DMS79 treated with DMSO at 0.1 percent for 48 hours (cell line): ENCODE measurements around the gene ALKBH2.

ENCODE experiments used
- DNase-seq: peaks from one replicate; lab custom pipeline; 2025; lab: John Stamatoyannopoulos, UW

The ALKBH2 gene

GRCh38 chr12:109093022-109093918 is at the start of gene ALKBH2:
ALKBH2 (minus strand) TSS chr12:109093472; CDS start chr12:109092786, 686 bp downstream.
- DNase-seq, result peak; percentile 83

DNA sequence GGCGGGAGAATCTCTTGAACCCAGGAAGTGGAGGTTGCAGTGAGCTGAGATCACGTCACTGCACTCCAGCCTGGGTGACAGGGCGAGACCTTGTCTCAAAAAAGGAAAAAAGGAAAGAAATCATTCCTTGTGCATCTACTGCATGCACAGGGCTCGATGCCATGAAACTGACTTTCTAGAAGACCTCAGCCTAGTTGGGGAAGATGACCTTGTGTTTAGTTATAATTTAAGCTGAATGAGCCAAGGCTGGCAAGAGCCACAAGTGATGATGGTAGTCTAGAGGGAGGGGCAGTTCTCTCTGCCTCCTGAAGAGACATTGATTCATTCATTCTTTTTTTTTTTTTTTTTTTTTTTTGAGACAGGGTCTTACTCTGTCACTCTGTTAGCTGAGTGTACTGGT is 47.3 kb upstream of the ALKBH2 start:
- DNase-seq, result no peak

DNA sequence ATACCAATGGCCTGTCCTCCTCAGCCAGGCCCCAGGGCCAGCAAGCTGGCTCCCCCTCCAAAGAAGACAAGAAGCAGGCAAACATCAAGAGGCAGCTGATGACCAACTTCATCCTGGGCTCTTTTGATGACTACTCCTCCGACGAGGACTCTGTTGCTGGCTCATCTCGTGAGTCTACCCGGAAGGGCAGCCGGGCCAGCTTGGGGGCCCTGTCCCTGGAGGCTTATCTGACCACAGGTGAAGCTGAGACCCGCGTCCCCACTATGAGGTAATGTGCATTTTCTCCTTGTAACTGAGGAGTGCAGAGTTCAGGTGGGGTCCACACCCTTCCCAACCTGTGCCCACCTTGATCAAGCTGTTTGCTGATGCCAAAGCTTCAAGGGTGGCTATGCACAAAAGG is 46.5 kb upstream of the ALKBH2 start:
- DNase-seq, result no peak

DNA sequence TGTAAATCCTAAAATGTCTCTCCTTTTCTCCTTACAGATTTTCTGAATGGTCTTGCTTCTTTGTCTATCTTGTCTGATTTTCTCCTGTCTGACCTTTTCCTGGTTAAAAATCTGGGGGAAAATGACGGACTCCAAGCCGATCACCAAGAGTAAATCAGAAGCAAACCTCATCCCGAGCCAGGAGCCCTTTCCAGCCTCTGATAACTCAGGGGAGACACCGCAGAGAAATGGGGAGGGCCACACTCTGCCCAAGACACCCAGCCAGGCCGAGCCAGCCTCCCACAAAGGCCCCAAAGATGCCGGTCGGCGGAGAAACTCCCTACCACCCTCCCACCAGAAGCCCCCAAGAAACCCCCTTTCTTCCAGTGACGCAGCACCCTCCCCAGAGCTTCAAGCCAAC is 46.1 kb upstream of the ALKBH2 start:
- no peak for DNase-seq

GRCh38 chr12:109137055-109137454 is 43.8 kb upstream of the ALKBH2 start:
- DNase-seq, result no peak

DNA sequence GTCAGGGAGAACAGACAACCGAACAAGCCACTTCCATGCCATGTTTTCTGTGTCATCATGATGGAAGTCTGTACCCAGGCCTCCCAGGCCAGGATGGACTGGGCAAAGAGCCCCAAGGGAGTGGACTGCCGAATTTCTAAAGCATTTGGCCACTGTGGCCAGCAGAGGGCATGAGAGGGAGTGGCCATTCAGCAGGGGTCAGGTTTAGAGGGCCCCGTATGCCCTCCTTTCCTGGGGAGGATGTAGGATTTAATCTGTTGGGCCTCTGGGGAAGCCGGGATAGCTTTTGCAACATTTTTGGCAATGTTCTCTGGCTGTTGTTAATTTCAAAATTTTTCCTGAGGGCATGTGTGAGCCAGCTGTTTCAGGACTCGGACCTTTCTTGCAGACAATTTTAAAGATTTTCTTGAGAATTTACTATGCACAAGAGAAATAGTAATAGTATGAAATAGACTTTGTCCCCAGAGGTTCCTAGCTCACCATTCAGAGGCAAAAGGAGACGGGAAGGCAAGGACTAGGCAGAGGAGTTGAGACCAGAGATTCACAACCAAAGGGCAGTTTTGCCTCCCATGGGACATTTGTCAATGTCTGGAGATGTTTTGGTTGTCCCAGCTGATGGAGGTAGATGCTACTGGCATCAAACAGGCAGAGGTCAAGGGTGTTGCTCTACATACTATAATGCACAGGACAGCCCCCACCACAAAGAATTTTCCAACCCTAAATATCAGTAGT is 41.1 kb upstream of the ALKBH2 start:
- no peak for DNase-seq

DNA sequence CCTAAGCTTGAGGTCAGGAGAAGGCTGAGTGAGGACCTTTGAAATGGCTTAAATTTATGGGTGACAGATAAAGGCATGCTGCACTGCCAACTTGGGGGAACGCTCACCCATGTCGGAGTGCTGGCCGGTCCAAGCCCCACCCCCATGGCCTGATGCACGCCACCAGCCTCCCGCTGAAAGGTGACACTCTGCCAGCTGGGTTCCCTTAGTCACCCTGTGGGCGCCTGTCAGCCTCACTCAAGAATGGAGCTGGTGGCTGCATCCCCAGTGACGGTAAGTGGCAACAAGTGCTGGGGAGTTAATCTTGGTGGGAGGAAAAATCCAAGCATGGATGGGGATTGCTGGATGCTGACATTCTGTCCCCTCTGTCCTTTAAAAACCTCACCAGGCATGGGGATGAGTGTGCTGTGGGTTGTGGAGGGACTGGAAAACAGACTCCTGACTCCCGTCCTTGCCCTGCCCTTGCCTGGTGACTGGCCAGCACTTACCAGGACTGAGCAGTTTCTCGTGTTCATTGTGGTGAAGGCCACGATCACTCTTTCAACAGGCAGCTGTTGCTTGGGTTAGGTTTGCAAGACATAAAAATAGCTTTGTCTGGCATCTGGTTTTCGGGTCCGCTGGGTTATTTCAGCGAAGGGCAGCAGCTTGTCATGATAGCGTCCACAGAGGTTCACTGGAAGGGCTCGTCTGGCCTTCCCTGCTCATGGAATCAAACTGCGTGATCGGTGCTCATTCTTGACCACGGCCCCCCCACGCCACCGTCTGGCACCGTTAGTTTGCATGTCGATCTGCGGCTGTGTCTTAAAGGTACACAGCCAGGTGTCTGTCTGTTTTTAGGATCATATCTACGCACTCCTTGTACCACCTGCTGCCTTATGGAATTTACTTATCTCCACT is 38.1 kb upstream of the ALKBH2 start:
- DNase-seq, result peak; percentile 29

- DNase-seq, result no peak
Observed at GRCh38 chr12:109130297-109131153, 37.3 kb upstream of the ALKBH2 start.

DNA sequence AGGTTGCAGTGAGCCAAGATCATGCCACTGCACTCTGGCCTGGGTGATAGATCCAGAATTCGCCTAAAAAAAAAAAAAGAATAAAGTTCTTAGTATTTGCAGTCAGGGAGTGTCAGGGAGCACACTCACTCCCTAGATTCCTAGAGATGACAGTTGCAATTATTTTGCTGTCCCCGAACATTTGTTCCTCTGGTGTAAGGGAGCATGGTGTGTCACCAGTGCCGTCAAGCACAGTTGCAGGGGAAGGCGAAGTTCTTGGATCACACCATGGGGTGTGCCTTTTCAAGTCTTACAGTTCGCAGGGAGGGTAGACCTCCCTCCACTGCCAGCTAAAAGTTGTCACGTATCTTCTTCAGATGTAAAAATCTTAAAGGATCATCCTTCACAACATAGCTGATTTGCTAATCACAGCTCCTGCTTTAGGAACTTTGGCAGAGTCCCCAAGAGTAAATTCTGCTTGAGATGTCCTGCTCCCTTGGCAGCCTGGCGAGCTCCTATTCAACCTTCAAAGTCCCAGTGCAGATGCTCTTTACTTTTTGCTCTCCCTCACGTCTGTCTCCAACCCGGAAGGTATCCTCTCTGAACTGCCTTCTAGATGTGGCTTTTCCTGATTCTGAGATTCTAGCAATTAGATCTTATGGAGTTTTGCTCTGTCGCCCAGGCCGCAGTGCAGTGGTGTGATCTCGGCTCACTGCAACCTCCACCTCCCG is 34.4 kb upstream of the ALKBH2 start:
- no peak for DNase-seq

DNA sequence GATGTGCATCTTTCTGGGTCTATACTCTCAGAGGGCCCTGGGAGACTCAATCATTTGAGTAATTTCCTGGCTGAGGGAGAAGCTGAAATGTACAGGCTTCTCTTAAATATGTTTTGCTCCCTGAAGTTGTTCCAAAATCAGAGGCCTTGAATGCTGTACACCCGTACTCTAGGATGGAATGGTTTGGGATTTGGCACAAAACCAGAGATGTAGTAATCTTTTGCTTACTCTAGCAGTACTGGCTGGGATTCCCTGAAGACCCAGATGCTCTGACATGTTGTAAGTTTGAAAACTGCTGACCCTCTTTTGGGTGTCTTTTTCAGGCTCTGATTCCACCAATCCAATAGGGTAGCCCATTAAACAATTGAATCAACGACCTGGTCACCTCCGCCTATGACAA is 33.5 kb upstream of the ALKBH2 start:
- no peak for DNase-seq

DNA sequence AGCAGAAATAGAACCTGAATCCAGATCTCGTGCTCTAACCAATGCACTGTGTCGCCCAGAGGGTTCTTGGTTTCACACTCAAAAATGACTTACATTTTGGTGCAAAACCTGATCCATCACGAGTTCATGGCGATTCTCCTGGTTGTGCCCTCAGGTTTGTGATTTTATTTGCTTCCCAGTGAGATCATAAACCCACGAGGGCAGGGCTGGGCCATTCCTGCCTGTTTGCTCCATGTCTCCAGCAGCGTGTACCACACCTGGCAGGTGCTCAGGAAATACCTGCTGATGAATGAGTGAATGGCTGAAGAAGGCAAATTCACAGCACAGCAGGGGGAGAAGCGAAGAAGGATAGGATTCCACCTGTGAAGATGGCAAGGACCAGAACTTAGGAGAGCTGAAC is 32.5 kb upstream of the ALKBH2 start:
- DNase-seq, result no peak

DNA sequence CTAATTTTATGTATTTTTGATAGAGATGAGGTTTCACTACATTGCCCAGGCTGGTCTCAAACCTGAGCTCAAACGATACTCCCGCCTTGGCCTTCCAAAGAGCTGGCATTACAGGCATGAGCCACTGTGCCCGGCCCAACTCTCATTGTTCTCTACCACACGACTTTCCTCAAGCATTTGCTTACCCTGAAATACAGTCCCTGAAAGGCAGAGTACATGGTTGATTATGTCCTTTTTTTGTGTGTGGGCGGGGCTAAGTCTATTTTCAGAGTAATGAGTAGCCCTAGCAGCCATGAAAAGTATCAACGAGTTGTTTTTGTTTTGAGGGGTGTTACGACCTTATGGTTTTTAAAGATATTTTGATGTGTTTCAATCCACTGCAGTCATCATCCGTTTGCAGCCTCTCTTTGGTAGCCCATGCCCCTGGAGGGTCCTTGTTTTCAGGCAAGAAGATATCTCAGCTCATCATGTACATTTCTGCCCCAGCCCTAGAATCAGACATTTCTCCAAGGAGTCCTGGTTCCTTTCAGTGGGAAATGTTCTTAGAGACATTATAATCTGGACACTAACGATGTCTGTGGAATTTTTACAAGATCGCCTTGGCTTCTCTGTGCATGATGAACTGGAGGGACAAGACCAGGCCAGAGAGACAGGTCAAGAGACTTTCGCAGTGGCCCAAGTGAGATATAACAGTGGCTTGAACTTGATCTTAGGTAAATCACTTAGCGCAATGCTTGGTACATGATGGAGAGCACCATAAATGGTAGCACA is 31.8 kb upstream of the ALKBH2 start:
- no peak for DNase-seq

DNA sequence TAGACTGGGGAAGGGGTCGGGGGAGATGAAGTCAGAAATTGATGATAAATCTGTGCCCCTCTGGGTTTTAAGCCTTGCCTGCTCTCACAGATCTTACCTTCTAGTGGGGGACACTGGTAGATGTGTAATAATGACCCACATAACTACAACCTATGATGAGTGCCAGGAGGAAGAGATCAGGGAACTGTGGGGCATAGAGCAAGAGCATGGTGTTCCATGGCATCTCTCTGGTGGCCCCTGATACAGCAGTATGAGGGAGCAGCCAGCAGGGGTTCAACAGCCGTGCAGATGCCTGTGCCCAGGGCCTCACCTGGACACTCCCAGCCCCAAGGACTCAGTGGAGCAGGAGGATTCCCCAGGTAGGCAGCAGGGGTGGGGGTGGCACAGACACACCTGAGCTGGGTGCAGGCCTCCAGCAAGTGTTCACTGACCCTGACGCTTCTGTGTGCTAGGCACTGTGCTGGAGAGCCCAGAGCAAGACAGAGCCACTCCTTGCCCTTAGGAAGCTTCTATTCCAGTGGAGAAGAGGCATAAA is 28.1 kb upstream of the ALKBH2 start:
- no peak for DNase-seq

GRCh38 chr12:109120557-109120956 is 27.3 kb upstream of the ALKBH2 start:
- no peak for DNase-seq

DNA sequence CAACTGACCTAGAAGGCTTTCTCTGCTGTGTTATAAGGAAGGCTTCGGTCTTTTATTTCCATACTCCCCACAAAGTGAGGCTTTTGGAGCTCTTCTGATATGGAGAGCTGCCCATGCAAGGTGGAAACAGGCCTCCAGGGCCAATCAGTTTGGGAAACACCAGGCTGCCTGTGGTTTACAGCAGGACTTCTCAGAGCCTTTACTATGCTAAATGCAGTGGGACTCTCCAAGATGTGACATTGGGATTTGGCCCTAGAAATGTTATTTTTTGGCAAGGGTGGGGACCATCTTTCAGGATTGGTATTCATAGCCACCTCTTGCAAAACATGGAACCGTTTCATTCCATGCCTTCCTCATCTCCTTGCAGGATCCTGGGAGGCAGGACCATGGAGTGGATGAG is 26.8 kb upstream of the ALKBH2 start:
- no peak for DNase-seq

GRCh38 chr12:109116611-109116949 is 23.3 kb upstream of the ALKBH2 start:
- DNase-seq, result no peak

DNA sequence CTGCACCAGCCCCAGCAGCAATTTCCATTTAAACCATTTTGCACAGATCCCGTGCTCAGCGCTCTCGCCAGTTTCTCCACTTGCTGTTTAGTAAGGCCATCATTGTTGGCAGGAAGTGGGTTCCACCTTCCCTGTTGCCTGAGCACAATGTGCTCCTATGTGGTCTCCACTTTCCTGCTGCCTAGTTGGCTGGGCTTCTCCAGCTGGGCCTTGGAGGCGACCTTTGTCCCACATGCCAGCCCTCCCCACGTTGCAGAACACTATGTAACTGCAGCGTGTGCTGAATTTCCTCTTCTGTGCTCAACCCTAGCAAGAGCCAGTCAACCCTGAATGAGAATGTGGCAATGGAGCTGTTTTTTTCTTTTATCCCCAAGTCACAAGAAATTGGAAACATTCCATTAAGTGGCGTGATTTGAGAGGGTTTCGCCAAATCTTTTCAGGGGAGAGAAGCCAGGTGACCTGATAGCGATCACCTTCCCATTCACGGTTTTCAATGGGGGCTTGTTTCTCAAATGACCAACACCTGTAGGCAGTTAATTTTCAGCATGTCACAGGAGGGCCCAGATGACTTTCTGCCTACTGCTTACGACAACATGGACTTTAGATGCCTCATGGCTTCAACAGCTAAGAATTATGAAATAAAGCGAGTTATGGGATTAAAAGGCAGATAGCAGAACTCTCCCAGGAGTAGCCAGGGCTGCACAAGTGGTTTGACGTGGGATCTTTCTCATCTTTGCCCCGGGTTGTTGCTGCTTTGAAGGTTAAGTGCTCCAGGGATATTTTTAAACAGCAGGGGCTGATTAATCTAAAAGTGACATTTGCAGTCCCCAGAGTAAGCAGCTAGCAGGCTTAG is 22.7 kb upstream of the ALKBH2 start, which contains the start of gene ACACB:
Gene ACACB, plus strand, starts transcription at position 830 of the 853 bp plus-strand sequence. CDS start 22,819 bp downstream, outside the sequence.
- DNase-seq, result peak; percentile 12

DNA sequence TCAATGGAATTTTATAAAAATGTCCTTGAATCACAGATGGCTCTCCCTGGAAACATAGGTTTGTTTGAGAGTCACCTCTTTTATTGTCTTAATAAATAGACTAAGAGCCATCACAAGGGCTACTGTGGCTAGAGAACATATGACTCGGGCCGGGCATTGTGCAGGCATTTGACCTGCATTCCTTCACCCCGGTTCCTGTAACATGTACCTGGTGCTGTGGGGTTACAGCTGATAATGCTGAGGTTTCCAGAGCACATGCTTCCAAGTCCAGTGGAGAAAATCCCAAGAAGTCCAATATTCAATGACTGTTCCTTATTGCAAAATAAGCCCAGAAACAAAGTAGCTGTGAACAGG is 22.1 kb upstream of the ALKBH2 start:
- DNase-seq, result no peak

DNA sequence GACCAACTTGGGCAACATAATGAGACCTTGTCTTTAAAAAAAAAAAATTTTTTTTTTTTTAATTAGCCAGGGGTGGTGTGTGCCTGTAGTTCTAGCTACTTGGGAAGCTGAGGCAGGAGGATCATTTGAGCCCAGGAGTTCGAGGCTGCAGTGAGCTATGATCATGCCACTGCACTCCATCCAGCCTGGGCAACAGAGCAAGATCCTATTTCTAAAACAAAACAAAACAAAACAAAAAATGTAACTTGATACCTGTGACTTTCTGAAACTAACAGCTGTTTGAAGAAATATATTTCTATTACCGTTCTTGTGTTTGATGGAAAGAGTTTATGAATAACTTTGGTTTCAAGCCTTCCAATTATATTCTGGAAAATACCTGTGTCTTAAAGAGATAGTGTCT is 21.4 kb upstream of the ALKBH2 start:
- DNase-seq, result no peak
